Activated CD4-positive, alpha-beta T cell treated with anti-CD3 and anti-CD28 coated beads, Interleukin-2, amount 50 U/mL, for 4 hours (primary cell): ENCODE results near the gene BCKDHB.
"Not testable (repeated sequence)": the region's sequence is repeated elsewhere in the genome, so short reads cannot be mapped to it uniquely, and the experiment has no call there.

Experiments used
- DNase-seq, 2 experiments: peaks; one replicate each; pipeline ENCODE4 v3.0.0-alpha.2; 2020

Gene BCKDHB

GRCh38 chr6:80106418-80107235 lies at the start of gene BCKDHB:
Gene BCKDHB, plus strand, starts transcription at chr6:80106671. Its CDS starts 23 bp downstream, at chr6:80106694.
- peak; percentile 97 to 98 for DNase-seq

- DNase-seq, result no peak
Measured at GRCh38 chr6:80060774-80061173, 45.7 kb upstream of the BCKDHB start.

DNA sequence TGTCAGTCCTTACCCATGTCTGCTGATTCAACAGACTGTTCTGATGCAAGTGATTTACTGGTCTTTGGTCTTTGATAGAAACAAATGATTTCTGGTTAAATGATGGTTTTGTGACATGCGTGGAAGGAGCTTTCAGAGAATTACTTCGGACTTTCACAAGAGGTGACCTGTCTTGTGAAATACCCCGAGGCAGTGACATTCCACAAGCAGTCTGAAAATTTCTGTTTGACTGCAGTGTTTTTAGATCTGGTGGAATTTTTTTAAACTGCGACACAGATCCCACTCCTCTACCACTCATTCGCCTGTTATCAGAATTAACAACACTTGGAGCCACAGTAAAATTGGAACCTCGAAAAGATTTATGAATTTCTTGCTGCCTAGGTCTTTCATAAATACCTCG lies 38.3 kb upstream of the BCKDHB start:
- DNase-seq, result not testable (repeated sequence)

- DNase-seq, result not testable (repeated sequence)
Measured at GRCh38 chr6:80070431-80070830, 36.0 kb upstream of the BCKDHB start.

DNA sequence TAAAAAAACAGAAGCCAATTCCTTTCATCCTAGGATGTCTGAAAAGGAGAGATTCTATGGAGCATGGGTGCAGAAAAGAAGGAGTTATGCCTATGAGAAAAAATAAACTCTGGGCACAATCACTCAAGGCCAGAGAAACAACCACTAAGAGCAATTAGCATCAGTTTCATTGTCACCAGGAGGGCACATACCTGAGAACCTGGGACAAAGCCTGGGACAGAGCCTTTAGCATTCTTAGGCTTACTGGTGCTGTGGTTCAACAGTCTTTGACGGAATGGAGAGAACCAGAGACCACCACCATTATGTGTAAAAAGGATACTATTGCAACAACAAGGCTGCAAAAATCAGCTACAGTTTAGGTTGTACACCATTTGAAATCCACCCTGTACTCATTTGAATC lies 29.4 kb upstream of the BCKDHB start:
- no peak for DNase-seq

DNA sequence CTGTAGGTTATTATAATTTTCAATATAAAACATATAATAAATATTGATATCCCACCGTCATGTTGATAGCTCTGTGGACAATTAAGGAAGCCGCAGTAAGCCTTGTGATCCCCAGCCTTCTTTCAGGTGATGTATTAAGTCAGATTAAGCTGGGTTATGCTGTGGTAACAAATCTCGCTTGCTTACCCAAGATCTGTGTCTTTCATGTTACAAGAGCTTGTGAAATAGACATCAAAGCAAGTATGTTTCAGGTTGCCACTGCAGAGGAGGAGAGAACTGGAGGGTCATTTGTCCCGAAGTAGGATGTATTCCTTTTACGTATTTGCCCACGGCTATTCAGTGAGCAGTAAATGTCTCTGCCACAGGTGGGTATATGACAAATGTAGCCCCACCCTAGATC lies 17.8 kb upstream of the BCKDHB start:
- no peak for DNase-seq

DNA sequence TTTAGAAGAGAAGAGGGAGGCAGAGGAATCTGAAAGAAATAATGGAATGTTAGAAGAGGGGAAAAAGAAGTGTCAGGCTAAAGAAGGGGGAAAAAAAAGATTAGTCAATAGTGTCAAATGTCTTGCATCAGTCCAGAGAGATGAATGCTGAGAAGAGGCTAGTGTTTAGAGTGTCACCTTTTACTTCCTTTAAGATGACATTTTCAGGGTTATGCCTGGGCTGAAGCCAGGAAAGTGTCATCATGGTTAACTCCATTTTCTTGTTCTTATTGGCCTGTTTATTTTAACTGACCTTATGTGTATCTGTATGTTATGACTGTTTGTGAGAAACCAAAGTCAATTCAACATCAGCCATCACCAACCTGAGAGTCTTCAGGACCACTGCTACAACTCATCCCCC lies 15.0 kb upstream of the BCKDHB start:
- DNase-seq, result no peak

GRCh38 chr6:80094017-80094416 lies 12.5 kb upstream of the BCKDHB start:
- no peak for DNase-seq

DNA sequence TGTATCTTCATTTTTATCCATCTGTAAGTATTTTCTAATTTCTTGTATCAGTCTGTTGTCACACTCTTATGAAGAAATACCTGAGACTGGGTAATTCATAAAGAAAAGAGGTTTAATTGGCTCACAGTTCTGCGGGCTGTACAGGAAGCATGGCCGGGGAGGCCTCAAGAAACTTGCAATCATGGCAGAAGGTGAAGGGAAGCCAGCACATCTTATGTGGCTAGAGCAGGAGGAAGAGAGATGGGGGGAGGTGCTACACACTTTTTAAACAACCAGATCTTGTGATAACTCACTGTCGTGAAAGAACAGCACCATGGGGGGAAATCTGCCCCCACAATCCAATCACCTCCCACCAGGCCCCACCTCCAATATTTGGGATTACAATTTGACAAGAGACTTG lies 10.9 kb upstream of the BCKDHB start:
- DNase-seq, result no peak

DNA sequence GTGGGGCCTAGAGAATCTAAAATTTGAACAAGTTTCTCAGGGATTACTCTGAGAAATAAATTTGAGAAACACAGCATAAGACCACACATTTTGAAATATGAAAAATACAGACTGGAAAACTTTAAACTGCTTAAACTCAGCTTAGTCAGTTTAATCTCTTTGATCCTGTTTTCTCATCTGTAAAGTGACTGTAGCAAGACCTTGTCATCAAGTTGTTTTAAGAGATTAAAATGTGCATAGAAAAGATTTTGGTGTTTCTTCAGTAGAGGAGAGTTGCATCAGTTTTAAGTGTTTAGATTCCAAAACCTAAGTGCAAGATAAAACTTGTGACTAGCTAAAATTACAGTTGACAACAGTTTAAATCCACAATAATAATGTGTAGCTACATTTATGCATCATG lies 8.1 kb upstream of the BCKDHB start:
- DNase-seq, result no peak

GRCh38 chr6:80104520-80104919 lies 2.0 kb upstream of the BCKDHB start:
- no peak for DNase-seq

GRCh38 chr6:80105972-80106417 lies 476 bp upstream of the BCKDHB start:
- DNase-seq, result no peak

GRCh38 chr6:80122576-80122975 lies 16.1 kb downstream of the BCKDHB start:
- not testable (repeated sequence) for DNase-seq

DNA sequence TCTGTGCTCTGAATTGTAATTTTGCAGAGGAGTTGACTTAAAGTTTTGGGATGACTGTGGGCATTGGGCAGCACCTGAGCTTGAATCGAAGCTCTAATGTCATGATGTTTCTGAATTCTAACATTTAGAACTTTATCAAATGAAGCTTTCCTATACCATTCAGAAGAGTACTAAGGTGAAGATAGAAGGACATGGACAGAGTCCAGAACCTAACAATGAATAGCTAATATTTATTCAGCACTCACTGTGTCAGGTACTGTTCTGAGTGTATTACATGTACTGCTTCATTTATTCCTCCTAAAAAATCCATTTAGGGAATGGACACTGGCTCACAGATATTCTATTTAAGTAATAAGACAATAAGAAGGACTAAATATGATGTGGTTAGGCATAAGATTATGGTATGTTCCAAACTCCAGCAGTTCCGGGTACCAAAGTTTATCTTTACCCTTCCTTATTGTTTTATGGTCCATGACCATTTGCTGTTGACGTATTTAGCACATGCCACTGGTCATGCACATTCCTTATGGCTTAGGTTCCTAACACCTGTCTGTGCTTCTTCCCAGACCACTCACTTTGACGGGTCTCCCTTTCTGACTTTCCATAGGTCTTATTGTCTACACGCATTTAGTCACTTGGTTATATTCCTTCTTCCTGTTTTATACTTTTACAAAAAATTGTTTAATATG lies 20.3 kb downstream of the BCKDHB start:
- no peak for DNase-seq

DNA sequence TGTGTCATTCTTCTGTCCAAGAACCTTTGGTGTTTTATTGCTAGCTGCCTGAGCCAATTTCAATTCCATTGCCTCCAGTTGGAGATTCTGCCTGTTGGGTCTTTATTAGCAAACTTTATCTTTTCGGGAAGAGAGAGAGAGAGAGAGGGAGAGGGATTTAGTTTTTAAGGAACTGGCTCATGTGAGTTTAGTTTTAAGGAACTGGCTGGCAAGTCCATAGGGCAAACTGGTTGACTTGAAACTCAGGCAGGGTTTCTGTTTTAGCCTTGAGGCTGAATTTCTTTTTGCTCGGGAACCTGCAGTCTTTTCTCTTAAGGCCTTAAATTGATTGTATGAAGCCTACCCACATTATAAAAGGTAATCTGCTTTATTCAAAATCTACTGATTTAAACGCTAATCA lies 23.0 kb downstream of the BCKDHB start:
- no peak for DNase-seq

DNA sequence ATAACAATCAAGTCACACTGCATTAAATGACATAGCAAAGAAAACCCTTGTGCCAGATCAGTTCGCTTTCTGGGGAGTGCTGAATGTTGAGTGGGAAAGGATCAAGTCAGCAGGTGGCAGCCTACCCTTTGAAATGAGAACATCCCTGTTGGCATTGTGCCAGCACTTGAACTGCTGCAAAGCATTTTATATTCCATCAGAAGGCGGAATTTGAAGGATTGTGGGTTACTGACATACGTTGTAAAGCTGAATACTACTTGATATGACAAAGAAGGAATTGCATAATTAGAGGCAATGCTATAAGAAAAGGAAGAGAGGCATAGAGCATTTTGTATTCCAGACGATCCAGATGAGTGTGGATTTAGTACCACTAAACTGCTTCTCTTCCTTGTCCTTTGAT lies 26.5 kb downstream of the BCKDHB start:
- DNase-seq, result peak in 1 of 2 experiments; percentile 5

DNA sequence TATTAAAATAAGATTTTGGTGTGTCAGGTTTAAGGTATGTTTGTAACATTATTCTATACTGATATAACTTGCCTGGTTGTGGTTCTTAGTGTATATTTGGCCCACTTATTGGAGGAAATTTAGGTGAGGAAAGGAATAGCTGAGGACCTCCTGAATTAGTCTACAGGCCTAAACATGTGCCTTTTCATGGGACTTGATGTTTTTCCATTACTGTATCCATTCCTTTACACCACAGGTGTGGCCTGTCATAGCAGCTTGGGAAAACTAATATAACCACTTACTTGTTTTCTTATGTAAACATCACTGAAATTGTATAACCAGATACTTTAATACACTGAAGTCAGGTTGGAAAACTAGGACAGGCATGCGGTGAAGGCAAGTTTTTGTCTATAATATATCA lies 27.6 kb downstream of the BCKDHB start:
- no peak for DNase-seq

DNA sequence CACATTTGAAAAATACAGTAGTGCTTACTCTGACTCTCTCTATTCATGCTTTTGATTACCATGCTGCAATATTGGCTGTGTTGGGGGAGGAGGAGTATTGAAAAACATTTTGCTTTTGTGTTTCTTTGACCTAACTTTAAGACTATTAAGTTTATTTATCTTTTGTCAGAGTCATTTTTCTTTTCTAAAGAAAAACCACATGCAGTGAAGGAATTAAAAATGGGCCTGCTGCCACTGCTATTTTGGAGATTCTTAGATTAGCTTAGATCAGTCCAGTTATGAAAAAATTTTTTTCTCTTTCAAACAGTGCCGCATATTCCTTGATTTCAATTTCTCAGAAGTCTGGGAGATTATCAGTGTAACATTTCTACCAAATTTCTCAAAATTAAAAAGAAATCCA lies 36.1 kb downstream of the BCKDHB start:
- DNase-seq, result no peak

DNA sequence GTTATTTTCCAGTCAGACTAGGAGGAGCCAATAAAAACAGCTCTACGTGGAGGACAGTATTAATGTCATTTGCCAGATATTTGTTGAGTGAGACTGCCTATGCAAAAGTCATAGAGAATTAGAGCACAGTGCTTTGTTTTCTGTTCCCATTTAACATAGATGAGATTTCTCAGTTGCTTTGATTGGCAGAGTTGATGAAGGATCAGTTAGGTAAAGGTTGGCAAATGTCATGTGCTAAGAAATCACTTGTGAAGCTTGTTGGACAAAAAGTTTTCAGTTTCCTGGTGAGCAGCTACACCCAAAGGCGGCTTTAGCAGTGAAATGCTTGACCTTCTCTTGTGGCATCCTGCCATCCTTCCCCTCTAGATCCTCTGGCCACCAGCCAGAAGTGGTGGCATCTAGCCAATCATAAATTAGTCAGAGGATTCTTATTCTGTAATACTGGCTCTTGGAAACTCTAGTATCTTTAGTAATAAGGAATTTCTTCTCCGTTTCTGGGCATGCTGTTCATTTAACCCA lies 37.0 kb downstream of the BCKDHB start:
- no peak for DNase-seq

DNA sequence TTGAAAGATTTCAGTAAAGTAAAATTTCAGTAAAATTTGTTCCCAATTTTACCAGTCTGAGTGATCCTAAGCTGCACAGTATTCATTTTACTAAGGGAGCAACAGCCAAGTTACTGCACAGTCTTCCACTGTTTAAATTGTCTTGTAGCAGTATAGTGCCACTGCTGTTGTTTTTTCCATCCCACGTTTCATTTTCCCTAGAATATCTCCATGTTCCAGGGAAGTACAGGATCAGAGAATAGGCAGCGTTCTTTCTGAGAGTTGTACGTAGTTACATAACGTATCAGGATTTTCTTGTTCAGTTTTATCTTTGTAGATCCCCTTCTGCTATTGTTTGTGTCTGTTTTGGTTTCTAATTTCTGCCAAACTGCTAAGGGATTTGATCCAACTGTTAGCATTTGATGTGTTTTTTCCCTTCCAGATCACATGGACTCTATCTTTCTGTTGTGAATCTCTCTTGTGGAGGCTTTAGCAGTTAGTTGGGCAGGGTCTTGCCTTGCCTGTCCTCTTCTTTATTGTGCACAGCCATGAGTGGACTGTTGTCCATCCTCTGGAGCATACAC lies 38.4 kb downstream of the BCKDHB start:
- DNase-seq, result no peak

GRCh38 chr6:80145509-80145908 lies 39.0 kb downstream of the BCKDHB start:
- DNase-seq, result no peak

GRCh38 chr6:80145921-80146320 lies 39.5 kb downstream of the BCKDHB start:
- DNase-seq, result no peak

DNA sequence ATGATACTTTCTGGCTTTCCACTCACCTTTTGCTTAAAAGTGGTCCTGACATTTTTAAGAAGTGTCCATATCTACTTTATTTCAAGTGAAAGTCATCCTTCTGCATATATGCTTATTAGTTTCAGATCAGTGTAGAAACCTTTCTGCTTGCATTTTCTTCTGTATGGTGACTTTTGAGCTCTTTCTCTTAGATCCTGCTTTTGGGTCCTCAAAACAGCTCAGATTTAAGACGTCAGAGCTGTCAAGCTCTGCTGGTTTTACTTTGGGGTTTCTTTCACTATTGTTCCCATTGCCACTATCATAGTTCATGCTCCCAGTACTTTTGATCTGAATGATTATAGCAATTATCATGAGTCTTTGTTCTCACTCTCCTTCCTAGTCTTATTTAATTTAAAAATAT lies 41.7 kb downstream of the BCKDHB start:
- DNase-seq, result no peak

DNA sequence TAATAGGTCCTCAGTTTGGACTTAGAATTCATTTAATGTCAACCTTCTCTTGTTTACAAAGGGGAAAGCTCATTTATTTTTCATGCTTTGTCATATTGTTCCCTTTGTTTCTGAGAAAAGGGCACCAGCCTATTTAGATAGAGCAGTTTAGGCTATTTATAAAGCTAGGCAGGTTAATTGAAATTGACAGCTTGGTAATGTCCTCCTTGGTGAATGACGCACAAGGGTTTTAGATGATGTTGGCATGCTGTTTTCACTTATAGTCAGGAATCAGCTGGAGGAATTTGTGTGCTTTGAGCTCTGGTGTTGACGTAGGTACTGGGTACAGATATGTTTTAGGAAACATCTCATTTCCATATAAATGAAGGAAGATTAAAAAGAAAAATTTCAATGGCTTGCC lies 45.2 kb downstream of the BCKDHB start:
- no peak for DNase-seq
